ENCODE measurements around the gene PROM2. TPM values are rescaled to one million over a fixed set of nuclear protein-coding genes. Genes with fewer than 3 reads are reported as not detected.

Gene PROM2
- total RNA-seq, 1 donor from 2014 or later: 0.82 TPM

DNA sequence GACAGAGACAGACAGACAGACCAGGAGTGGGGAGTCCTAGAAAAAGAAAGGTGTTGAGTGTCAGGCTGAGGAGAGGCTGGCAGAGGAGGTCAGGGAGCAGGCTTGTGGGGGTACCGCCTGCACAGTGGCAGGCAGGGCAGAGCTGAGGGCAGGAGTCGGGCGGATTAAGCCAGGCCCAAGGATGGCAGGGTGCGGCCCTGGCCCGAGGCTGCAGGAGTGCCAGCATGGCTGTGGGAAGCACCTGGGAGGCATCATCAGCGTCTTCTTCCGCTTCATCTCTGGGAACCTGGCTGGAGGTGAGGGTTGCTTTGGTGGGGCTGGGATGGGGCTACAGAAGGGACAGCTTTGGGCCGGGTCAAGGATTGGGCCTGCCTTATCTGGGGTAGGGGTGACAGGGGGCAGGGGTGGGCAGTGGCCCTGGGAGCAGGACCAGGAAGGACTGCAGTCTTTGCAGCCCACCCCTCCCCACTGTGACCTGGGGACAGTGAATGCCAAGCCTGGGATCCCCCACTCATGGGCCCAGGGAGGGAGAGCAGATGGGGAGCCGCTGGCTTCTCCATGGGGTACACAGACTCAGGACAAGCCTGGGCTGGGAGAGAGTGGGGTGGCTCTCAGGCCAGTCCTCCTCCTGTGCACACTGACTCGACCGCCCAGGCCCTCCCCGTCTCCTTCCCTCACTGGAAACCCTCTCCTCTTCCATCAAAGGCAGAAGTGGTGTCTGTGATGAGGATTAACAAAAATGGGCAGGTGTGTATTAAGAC is 43.6 kb downstream of the PROM2 start:
- DNase-seq (ENCODE audit: low spot score in 2 of 2): no peak
- FAIRE-seq: no peak

- no peak for FAIRE-seq
- DNase-seq (ENCODE audit: low spot score in 2 of 2): no peak
Observed at GRCh38 chr2:95318431-95319220, 44.4 kb downstream of the PROM2 start.

- FAIRE-seq: no peak
- no peak for DNase-seq (ENCODE audit: low spot score in 2 of 2)
Observed at GRCh38 chr2:95319481-95320343, 45.5 kb downstream of the PROM2 start.

DNA sequence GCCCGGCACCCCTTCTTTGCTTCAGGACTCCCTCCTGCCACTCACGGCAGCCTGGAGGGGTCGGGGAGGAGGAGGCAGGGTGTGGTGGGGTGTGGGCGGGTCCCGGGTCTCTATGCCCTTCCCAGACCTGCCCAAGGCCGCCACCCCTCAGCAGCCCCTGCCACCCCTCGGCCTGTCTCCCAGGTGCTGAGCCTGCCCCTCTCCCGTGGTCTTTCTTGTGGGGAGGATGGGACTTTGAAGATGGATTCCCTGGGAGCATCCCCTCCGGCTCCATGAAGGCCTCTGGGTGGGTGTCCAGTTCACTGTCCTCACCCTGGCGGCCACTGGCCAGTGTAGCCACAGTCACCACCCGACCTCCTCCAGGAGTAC is 46.1 kb downstream of the PROM2 start:
- no peak for FAIRE-seq
- DNase-seq (ENCODE audit: low spot score in 2 of 2): no peak

- DNase-seq (ENCODE audit: low spot score in 2 of 2) (no peak), FAIRE-seq (no peak)
Observed at GRCh38 chr2:95320986-95321767, 46.9 kb downstream of the PROM2 start.

DNA sequence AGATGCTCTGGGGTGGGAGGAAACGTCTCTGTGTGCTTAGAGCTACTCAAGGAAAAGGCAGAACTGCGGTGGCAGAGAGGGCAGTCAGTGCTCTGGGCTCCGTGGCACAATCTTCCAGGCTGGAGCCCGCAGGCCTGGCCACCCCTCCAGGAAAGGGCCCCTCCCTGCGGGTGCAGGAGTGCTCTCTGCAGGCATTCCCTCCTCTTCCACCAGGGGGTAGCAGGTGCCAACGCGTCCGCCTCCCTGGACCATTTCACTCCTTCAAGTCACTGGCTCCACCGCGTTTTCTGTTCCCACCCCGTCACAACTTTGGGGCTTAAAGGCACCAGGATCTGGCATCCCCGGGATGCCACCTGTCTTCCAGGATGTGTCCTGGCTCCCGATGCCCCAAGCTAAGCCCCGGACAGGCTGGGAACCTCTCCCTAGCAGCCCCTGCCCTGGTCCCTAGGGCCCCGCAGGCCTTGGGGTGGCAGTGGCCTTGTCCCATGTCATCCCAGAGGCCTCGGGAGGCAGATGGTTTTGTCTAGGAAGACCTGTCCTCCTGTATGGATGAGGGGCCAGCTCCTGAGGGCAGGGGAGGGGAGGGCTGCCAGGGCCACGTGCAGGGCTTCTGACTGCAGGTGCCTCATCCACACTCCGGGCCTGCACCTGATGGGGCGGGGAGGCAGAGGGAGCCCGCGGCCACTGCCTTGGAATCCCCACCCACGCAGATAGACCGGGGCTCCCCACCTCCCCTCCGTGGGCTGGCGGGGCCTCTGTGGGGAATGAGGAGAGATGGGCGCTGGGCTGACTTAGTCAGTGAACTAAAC is 49.3 kb downstream of the PROM2 start:
- FAIRE-seq (no peak), DNase-seq (ENCODE audit: low spot score in 2 of 2) (peak in 1 of 2 donors; percentile 52)

DNA sequence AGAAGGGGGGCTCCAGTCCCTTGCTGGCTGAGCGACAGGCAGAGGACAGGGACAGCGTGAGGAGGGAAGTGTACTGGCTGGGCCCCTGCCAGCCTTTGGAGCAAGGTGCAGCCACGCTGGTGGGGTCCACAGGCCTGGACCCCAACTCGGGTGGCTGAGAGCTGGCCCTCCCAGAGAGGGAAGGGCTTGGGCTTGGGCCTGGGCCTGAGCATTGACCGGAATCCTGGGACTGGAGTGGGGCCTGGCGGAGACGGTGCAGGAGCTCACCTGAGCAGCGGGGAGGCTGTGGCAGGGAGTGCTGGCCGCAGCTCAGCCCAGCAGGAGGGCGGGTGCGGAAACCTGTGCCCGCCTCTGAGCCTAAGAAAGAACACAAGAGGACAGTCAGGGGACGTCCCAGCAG is 50.8 kb downstream of the PROM2 start:
- no peak for FAIRE-seq

GRCh38 chr2:95325590-95326432 is 51.6 kb downstream of the PROM2 start:
- DNase-seq (ENCODE audit: low spot score in 2 of 2): no peak
- FAIRE-seq: no peak

More for the DNA sequence above, 50.8 kb downstream of the PROM2 start:
- no peak for DNase-seq (ENCODE audit: low spot score in 2 of 2)

DNA sequence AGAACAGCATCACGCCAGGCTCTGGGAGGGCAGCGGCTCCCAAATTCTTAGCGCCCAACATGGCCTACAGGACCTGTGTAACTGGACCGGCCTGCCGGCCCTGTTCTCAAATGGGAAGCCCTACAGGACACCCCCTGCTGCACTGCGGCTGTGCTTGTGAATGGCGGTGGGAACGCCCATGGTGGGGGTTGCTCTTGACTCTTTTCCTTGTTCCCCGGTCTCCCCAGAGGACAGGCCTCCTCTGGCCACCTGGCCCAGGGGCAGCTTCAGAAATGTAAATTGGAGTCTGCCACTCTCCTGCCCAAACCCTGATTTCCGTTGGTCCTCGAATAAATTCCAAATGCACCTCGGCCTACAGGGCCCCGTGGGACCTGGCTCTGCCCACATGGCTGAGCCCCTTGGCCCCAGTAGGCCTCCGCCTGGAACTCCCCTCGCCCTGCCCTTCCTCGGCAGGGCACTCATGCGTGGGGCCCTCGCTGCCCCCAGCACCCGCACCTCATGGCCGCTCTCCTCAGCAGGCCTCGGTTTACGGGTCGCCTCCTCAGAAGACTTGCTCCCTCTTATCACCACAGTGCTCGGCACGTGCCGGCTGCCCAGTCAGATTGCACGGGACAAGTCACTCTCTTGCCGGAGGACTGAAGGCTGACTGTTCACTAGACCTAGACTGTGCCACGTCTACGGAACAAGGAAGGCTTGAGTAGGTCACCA is 52.3 kb downstream of the PROM2 start:
- no peak for FAIRE-seq
- DNase-seq (ENCODE audit: low spot score in 2 of 2): no peak

DNA sequence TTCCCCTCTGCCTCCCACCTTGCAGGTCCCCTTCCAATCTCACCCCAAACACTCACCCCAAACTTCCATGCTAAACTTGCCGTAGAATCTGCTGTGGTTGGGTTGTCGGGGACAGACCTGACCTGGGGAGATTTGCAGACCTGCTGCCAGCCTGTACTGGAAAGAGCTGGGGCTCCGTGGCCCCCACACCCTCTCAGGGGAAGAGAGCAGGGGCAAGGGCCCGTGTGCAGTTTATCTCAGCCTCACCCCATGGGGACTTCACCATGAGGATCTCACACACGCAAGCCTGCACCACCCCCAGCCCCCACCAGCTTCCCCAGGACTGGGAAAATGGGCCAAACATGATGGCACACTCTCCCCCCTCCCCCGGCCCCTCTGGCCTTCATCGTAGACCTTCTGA is 53.6 kb downstream of the PROM2 start:
- FAIRE-seq (no peak), DNase-seq (ENCODE audit: low spot score in 2 of 2) (no peak)

DNA sequence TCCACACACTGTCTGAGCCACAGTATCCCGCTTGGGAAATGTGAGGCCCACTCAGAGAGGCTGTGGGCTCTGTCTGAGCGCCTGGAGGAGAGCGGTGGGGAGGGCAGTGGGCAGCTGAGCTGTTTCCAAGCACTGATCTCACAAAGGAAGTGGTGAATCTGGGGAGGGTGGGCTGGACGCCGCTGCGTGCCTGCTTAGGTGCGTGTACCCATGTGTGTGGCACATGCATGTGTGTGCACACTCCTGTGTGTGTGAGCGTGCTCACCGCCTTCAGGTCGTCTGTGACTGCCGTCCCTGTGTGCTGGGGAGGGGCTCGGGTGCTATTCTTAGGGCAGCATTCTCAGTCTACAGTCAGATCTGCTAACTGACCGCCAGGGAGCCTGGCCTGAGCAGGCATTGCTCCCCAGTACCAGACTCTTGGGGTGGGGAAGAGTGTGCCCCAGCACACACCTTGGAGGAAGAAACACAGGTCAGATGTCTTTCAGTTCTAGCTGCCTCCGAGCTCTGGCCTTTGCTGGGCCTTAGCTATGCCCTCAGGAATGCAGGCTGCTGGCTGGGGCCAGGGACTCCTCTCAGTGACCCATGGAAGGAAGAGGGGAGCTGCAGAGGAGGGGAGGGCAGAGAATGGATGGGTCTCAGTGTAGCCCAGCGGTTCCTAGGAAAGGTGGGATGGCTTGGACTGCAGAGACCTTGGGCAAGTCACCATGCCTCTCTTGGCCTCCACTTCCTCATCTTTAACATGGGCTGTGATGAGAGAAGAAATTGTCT is 54.3 kb downstream of the PROM2 start:
- no peak for DNase-seq (ENCODE audit: low spot score in 2 of 2)
- no peak for FAIRE-seq

DNA sequence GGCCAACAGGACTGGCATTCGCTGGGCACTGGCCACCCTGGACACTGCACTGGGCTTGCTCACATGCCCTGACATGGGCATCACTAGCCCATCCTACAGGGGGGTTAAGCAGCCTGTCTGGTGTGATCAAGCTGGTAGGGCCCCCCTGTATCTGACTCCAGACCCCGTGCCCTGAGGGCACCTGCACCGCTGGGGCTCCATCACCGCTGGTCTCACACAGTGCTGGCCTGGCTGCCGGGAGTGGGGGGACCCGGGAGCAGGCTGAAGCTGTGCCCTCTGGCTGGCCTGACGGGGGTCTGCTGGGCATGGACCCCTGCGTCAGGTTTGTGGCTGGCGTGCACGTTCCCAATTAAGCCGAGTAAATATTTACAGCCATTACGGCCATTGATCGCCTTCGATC is 55.2 kb downstream of the PROM2 start:
- DNase-seq (ENCODE audit: low spot score in 2 of 2) (no peak), FAIRE-seq (no peak)

DNA sequence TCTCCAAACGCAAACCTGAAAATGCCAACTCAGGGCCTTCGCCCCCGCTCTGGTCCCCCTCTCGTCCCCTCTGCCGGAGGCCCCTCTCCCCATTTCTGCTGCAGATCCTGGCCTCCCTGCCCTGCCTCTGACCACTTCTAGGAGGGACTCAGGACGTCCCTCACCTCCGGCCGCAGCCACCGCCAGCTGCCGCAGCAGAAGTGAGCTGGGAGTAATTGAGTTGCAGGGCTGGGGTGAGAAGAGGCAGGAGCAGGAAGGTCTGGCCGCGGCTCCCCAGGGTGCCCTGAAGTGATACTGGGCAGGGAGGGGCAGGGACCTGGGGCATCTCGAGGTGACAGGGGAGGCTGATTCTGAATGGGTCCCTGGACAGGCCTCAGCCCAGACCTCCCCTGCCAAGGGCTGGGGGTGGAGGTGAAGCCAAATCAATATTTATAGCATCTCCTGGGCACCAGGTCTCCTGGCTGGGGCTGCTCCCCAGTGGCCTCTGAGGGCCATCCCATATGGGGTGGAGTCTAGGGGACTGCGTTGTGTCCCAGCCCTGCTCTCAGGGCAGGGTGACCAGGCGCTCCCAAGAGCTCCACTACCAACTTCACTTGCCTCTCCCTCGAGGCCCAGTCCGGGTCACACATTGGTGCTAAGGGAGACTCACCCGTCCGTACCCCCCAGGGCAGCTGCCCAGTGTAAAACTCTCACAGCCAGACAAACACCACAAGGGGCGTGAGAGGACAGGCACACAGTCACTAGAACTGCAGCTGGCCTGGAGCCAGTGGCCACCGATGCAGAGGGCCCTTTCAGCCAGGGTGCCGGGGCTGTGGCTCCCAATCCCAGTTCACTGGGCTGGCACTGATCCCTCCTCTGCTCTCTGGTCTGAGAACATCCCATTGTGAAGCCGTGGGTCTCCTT is 55.9 kb downstream of the PROM2 start:
- FAIRE-seq (no peak), DNase-seq (ENCODE audit: low spot score in 2 of 2) (no peak)

GRCh38 chr2:95330794-95331338 is 56.6 kb downstream of the PROM2 start:
- DNase-seq (ENCODE audit: low spot score in 2 of 2): no peak
- no peak for FAIRE-seq

DNA sequence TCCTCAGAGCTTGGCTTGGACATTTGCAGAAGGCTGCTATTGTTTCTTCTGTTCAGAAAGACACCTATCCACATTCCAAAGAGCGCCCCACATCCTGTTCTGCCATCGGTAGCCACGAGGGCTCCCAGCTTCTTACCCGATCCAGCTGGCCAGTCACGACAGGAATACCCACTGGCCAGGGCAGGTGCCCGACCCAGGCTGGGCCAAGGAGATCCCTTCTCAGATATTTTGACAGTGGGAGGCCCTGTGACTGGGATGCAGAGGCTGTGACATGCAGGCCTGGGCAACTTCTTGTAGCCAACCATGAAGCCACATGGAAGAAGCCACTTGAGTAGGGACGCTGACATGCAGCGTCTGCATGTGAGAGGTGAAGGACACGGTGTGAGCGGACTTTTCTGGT is 57.4 kb downstream of the PROM2 start:
- DNase-seq (ENCODE audit: low spot score in 2 of 2): no peak
- FAIRE-seq: no peak

- DNase-seq (ENCODE audit: low spot score in 2 of 2) (no peak), FAIRE-seq (no peak)
Observed at GRCh38 chr2:95332036-95332435, 57.8 kb downstream of the PROM2 start.

Measured in frontal cortex (tissue), 4 donors.